Astrocyte (in vitro differentiated cells and primary cell): ENCODE results near the gene CD44. TPM values are rescaled to one million over a fixed set of nuclear protein-coding genes. Genes with fewer than 3 reads are reported as not detected.

ENCODE experiments used
- DNase-seq: peaks from one replicate; pipeline ENCODE4 v3.0.0-alpha.2; 2010; ENCODE audit warnings: low read depth
- FAIRE-seq: peaks from 2 replicates; lab custom pipeline; 2011; peaks lifted over from hg19 to GRCh38; lab: Jason Lieb, UNC
- H2AFZ ChIP-seq: 2 replicates; pipeline ENCODE4 v1.6.0; 2012; ENCODE audit warnings: low read depth, low read length, inconsistent platforms
- H3K27ac ChIP-seq: 2 replicates; pipeline ENCODE4 v1.5.1; 2011; ENCODE audit warnings: low read depth, low read length, inconsistent platforms
- H3K27me3 ChIP-seq: 2 replicates; pipeline ENCODE4 v1.6.0; 2011; ENCODE audit warnings: low read length, inconsistent platforms; ENCODE audit not compliant: insufficient read depth
- H3K36me3 ChIP-seq: 2 replicates; pipeline ENCODE4 v1.5.1; 2011; ENCODE audit warnings: low read length, inconsistent platforms; ENCODE audit not compliant: insufficient read depth
- H3K4me1 ChIP-seq: 2 replicates; pipeline ENCODE4 v1.5.1; 2011; ENCODE audit warnings: low read length, inconsistent platforms; ENCODE audit not compliant: insufficient read depth
- H3K4me2 ChIP-seq: 2 replicates; pipeline ENCODE4 v1.6.0; 2012; ENCODE audit warnings: low read length, inconsistent platforms
- H3K4me3 ChIP-seq: 2 replicates; pipeline ENCODE4 v1.5.1; 2011; ENCODE audit warnings: low read depth, mild to moderate bottlenecking, low read length, inconsistent platforms; ENCODE audit not compliant: insufficient read depth
- H3K79me2 ChIP-seq: 2 replicates; pipeline ENCODE4 v1.6.0; 2012; ENCODE audit warnings: mild to moderate bottlenecking, low read length, inconsistent platforms; ENCODE audit not compliant: insufficient read depth
- H3K9ac ChIP-seq: 2 replicates; pipeline ENCODE4 v1.6.0; 2012; ENCODE audit warnings: mild to moderate bottlenecking, low read length, inconsistent platforms
- H3K9me3 ChIP-seq: 2 replicates; pipeline ENCODE4 v1.5.1; 2012; ENCODE audit warnings: low read depth, mild to moderate bottlenecking, low read length, inconsistent platforms; ENCODE audit not compliant: insufficient read depth
- H4K20me1 ChIP-seq: 2 replicates; pipeline ENCODE4 v1.6.0; 2012; ENCODE audit warnings: low read length, inconsistent platforms; ENCODE audit not compliant: insufficient read depth
- H3K27ac Mint-ChIP-seq: one replicate; pipeline ENCODE4 v1.8.0; 2021; ENCODE audit warnings: mild to moderate bottlenecking, mixed read lengths; ENCODE audit not compliant: unreplicated experiment
- H3K27me3 Mint-ChIP-seq: one replicate; pipeline ENCODE4 v1.8.0; 2021; ENCODE audit warnings: low read depth, mixed read lengths; ENCODE audit not compliant: unreplicated experiment
- H3K36me3 Mint-ChIP-seq: one replicate; pipeline ENCODE4 v1.8.0; 2021; ENCODE audit warnings: low read depth, mixed read lengths; ENCODE audit not compliant: unreplicated experiment
- H3K4me1 Mint-ChIP-seq: one replicate; pipeline ENCODE4 v1.8.0; 2021; ENCODE audit warnings: low read depth, mixed read lengths; ENCODE audit not compliant: unreplicated experiment
- H3K4me3 Mint-ChIP-seq: one replicate; pipeline ENCODE4 v1.8.0; 2021; ENCODE audit warnings: mild to moderate bottlenecking, moderate library complexity, mixed read lengths; ENCODE audit not compliant: unreplicated experiment
- H3K9me3 Mint-ChIP-seq: one replicate; pipeline ENCODE4 v1.8.0; 2021; ENCODE audit warnings: mild to moderate bottlenecking, mixed read lengths; ENCODE audit not compliant: unreplicated experiment
- EZH2 ChIP-seq: IDR thresholded peaks from 2 replicates; pipeline ENCODE4 v1.6.1; 2012; ENCODE audit warnings: mild to moderate bottlenecking, low read length, inconsistent platforms; ENCODE audit not compliant: insufficient read depth
- total RNA-seq: library from RNA; stranded (reverse); gene quantifications from 2 replicates; pipeline ENCODE4 v1.2.1, GENCODE V29; 2021
- TF ChIP-seq, protein P1 (sequence below): IDR thresholded peaks from 2 replicates; pipeline ENCODE4 v1.5.1; 2011; ENCODE audit warnings: low read depth, mild to moderate bottlenecking, inconsistent platforms, low read length, moderate library complexity; ENCODE audit not compliant: insufficient read depth

Gene CD44
- total RNA-seq, 1 donor from 2014 or later = 154 TPM

DNA sequence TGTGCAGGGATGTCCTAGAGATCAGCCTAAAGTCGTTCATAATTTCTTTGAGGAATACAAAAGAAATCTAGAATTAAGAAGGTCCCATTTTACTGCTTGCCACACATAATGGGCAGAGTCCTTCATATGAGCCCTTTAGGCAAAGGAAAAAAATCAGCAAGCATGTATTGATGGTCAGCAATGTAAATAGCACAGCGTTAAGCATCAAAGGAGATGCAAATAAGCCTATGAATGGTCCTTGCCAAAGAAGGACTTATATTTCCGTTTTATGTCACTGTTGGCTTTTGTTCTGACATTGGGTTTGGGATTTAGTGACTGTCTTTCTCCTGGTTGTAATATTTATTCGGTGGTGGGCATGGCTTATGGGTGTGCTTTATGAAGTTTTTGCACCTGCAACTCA lies 69.8 kb downstream of the CD44 start:
- Histone ChIP-seq H3K27me3 (no peaks in the 10 kb centered on the region), H3K79me2 (peaks cover 63% of the 10 kb centered on the region), H3K4me3 (no peak overlapping the region), H3K4me2 (no peak overlapping the region), H4K20me1 (peaks cover 7% of the 10 kb centered on the region), H3K9me3 (no peaks in the 10 kb centered on the region), H2AFZ (no peak overlapping the region), H3K36me3 (peaks cover 59% of the 10 kb centered on the region), H3K4me1 (peaks cover 5% of the 10 kb centered on the region), H3K27ac (no peak overlapping the region), H3K9ac (no peak overlapping the region)
- Mint-ChIP-seq H3K27ac (no peak overlapping the region), H3K4me3 (no peak overlapping the region), H3K27me3 (no peaks in the 10 kb centered on the region), H3K4me1 (peaks cover under 1% of the 10 kb centered on the region), H3K9me3 (peaks cover 3% of the 10 kb centered on the region), H3K36me3 (peaks cover 21% of the 10 kb centered on the region)
- no peak for DNase-seq
- no peak for TF ChIP-seq EZH2
- TF ChIP-seq, protein P1, sequence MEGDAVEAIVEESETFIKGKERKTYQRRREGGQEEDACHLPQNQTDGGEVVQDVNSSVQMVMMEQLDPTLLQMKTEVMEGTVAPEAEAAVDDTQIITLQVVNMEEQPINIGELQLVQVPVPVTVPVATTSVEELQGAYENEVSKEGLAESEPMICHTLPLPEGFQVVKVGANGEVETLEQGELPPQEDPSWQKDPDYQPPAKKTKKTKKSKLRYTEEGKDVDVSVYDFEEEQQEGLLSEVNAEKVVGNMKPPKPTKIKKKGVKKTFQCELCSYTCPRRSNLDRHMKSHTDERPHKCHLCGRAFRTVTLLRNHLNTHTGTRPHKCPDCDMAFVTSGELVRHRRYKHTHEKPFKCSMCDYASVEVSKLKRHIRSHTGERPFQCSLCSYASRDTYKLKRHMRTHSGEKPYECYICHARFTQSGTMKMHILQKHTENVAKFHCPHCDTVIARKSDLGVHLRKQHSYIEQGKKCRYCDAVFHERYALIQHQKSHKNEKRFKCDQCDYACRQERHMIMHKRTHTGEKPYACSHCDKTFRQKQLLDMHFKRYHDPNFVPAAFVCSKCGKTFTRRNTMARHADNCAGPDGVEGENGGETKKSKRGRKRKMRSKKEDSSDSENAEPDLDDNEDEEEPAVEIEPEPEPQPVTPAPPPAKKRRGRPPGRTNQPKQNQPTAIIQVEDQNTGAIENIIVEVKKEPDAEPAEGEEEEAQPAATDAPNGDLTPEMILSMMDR = no peak
- FAIRE-seq = no peak

DNA sequence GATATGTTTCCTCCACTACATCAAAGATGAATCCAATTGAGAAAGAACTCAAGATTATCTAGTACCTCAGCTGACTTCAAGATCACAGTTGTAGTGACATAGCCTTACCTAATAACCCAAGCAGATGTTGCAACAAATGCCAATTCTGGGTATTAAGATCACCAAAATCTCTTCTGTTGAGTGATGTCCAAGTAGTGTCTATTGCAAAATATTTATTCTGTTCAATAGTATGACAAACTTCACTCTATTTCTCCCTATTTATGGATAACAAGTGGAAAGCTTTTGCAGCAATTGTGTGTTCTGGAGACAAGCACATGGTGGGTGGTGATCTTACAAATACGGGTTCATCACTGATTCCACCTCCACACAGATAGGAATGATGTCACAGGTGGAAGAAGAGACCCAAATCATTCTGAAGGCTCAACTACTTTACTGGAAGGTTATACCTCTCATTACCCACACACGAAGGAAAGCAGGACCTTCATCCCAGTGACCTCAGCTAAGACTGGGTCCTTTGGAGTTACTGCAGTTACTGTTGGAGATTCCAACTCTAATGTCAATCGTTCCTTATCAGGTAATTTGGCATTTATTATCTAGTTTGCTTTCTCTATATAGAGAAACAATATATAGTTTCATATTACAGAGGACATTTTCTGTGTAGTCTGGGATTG lies 72.0 kb downstream of the CD44 start:
- H3K9ac ChIP-seq = no peak overlapping the region
- DNase-seq (no peak), FAIRE-seq (peak; percentile 66)
- peaks cover 13% of the 10 kb centered on the region for H3K36me3 Mint-ChIP-seq
- H3K9me3 ChIP-seq = no peaks in the 10 kb centered on the region
- no peak overlapping the region for H2AFZ ChIP-seq
- H3K4me3 ChIP-seq = no peak overlapping the region
- H4K20me1 ChIP-seq = no peaks in the 10 kb centered on the region
- no peak overlapping the region for H3K4me2 ChIP-seq
- peaks cover 3% of the 10 kb centered on the region for H3K9me3 Mint-ChIP-seq
- no peak overlapping the region for H3K27ac ChIP-seq
- no peaks in the 10 kb centered on the region for H3K27me3 Mint-ChIP-seq
- no peak overlapping the region for H3K4me3 Mint-ChIP-seq
- H3K79me2 ChIP-seq = peaks cover 41% of the 10 kb centered on the region
- H3K36me3 ChIP-seq = peaks cover 41% of the 10 kb centered on the region
- peaks cover 15% of the 10 kb centered on the region for H3K4me1 Mint-ChIP-seq
- peaks cover 24% of the 10 kb centered on the region for H3K4me1 ChIP-seq
- no peak for TF ChIP-seq EZH2
- TF ChIP-seq, protein P1 = no peak
- no peak overlapping the region for H3K27ac Mint-ChIP-seq
- no peaks in the 10 kb centered on the region for H3K27me3 ChIP-seq

DNA sequence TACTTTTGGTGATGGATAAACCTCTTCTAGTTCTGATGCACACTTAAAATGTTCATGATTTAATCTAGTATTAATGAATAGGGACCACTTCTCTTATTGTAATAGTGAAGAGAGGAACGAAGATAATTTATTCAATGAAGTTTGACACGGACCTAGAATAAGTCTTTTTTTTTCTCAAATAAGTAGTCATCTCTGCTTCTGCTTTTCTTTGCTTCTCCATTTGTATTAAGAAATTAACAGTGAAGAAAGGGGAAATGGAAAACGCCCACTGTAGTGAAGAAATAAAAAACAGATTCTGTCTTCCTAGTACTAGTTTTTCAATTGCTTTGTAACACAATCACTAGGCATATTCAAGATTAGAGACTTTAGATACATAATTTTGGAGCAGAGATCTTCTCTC lies 73.0 kb downstream of the CD44 start:
- H3K27ac Mint-ChIP-seq = no peak overlapping the region
- FAIRE-seq = peak; percentile 20
- peaks cover 3% of the 10 kb centered on the region for H3K9me3 Mint-ChIP-seq
- no peak overlapping the region for H3K27ac ChIP-seq
- no peak for DNase-seq
- no peak overlapping the region for H2AFZ ChIP-seq
- no peak overlapping the region for H3K4me3 ChIP-seq
- H4K20me1 ChIP-seq = no peaks in the 10 kb centered on the region
- no peaks in the 10 kb centered on the region for H3K27me3 Mint-ChIP-seq
- H3K27me3 ChIP-seq = no peaks in the 10 kb centered on the region
- H3K9me3 ChIP-seq = no peaks in the 10 kb centered on the region
- peaks cover 19% of the 10 kb centered on the region for H3K4me1 Mint-ChIP-seq
- TF ChIP-seq EZH2 = no peak
- TF ChIP-seq, protein P1 = no peak
- H3K9ac ChIP-seq = no peak overlapping the region
- peaks cover 36% of the 10 kb centered on the region for H3K79me2 ChIP-seq
- H3K36me3 ChIP-seq = peaks cover 42% of the 10 kb centered on the region
- H3K4me3 Mint-ChIP-seq = no peak overlapping the region
- no peak overlapping the region for H3K4me2 ChIP-seq
- peaks cover 30% of the 10 kb centered on the region for H3K4me1 ChIP-seq
- H3K36me3 Mint-ChIP-seq = peaks cover 15% of the 10 kb centered on the region
